ENCODE results near the gene RAE1.

Gene RAE1

DNA sequence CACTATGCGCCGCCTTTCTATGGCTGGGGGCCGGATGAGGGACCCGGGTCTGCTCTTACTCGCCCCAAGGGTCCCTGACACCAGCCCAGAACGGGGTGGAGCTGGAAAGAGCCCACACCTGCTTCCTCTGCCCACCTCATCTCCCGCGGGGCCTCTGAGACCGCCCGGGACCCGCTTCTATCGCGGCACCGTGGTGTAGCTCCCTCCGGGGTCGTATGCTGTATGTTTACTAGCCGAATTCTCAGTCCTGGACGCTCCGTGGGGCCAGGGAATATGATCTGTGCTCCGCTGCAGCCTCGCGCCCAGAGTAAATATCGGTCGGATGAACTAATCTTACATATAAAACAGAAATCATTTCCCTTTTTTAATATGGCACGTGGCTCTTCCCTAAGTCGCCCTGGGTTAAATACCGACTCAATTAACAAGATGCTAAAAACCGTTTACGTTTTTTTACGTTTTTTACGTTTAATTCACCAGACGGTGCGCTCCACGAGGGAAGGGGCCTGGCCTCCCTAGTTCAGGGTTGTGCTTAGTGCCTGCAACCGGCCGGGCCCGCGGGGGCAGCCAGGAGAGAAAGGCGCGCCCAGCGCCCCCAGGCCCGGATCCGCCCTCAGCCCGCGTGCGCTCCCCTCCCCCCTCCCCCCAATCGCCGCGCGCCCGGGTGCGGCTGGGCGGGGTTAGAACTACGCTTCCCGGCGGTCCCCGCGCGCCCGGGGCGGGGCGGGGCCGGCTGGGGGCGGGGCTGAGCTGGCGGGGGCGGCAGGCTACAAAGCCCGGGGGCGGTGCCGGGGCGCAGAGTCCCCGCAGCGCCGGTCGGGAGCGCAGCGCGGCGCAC is 39.8 kb downstream of the RAE1 start, which contains the start of gene RBM38:
TSS of gene RBM38 (plus strand) at position 793 of the 835 bp plus-strand sequence. CDS start 186 bp downstream, outside the sequence.
- DNase-seq, result peak; percentile 5

- DNase-seq, result no peak
Observed at GRCh38 chr20:57391439-57392301, 40.6 kb downstream of the RAE1 start.

DNA sequence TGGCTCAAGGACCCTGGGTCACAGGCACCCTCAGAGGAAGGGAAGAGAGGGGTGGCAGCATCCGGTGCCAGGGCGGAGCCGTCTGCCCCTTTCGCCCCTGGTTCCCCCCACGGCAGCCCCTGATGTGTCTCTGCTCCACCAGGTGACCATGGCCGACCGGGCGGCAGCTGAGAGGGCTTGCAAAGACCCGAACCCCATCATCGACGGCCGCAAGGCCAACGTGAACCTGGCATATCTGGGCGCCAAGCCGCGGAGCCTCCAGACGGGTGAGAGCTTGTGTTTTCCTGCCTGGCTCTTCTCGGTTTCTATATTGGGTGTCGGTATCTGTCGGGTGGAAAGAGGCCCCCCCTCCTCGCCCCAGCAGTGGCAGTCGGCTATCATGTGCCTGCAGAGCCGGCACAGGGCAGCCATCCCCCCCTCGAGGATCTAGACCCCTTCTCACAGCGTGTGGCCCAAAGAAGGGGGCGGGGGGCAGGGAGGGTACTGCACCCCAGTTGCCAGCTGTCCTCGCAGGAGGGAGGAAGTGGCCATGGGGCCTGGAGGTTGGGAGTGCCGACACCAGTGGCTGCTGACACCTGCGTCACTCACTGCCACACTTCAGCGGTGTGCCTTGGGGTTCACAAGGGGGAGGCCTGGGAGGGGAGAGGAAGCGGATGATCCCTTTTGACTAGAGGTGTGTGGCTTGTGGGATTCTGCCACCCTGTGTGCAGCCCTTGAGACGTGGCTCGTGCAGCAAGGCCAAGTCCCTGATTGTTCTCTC is 41.6 kb downstream of the RAE1 start:
- DNase-seq, result no peak

GRCh38 chr20:57393321-57394120 is 42.5 kb downstream of the RAE1 start:
- no peak for DNase-seq

- DNase-seq, result no peak
Observed at GRCh38 chr20:57394121-57395082, 43.3 kb downstream of the RAE1 start.

DNA sequence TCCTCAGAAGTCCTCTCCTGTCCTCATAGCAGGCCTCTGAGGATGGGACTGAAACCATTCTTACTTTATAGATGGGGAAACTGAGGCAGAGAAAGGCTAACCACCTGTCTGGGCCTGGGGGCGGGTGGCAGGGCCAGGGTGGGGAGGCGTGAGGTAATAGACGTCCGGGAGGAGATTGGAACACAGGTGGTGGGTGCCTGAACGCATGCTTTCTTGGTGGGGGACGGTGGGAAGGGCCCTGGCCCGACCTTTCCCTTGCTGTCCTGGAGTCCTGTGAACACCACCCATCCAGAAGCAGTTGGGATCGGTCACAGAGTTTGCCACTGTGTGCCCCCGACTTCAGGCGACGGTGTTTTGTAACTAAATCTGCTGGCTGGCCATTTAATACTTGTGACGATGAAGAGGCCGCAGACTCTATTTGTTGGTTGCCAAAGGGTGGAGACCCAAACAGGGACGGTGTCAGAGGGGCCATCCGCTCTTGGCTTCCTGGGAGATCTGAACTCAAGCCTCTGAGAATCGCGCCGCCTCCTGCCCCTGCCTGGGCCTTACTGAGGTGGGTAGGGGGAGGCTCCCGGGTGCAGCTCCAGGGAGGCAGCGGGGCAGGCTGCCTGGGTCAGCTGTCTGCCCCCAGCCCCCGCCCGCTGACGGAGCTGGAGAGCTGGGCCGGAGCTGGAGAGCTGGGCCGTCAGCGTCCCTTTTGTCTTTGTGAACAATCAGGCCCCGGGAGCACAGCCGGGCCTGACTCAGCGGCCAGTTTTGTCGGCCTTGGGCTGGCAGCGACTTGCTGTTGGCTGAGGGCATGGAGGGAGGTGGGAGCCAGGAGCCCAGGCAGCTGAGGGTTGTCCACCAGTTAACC is 44.3 kb downstream of the RAE1 start:
- DNase-seq, result peak; percentile 33

- DNase-seq, result no peak
Observed at GRCh38 chr20:57396212-57396983, 45.3 kb downstream of the RAE1 start.

DNA sequence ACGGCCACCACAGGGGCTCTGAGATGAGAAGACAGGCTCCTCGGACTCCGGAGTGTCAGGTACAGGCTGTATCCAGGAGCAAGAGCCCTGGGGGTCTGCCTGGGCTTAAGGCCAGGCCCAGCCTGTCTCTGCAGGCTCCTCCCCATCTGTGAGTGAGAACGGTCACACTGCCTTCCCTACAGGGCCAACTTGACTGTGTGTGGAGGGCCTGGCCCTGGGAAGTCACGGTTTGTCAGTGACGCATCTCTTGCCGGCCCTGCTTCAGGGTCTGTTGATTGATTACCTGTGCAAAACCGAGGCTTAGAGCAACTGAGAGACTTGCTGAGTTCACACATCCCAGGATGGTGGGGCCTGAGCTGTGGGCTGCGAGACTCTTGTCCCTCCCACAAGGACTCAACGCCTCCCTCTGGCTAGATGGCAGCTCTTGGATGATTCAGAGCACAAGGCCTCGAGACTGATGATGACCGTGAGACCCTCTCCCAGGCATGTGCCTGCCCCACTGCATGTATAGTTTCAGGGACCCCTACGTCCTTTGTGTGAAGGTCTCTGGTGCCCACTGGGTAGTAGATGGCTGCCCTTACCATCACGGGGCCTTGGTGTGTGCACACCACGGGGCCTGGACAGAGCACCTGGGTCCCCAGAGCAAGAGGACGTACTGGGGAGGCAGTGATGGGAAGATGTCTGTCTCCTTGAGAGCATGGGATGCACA is 46.1 kb downstream of the RAE1 start:
- DNase-seq, result no peak

- no peak for DNase-seq
Observed at GRCh38 chr20:57397693-57398108, 46.6 kb downstream of the RAE1 start.

- DNase-seq, result no peak
Observed at GRCh38 chr20:57398231-57398821, 47.3 kb downstream of the RAE1 start.

- peak; percentile 19 for DNase-seq
Observed at GRCh38 chr20:57398901-57399535, 48.0 kb downstream of the RAE1 start.

GRCh38 chr20:57399587-57400155 is 48.6 kb downstream of the RAE1 start:
- DNase-seq, result peak; percentile 48

DNA sequence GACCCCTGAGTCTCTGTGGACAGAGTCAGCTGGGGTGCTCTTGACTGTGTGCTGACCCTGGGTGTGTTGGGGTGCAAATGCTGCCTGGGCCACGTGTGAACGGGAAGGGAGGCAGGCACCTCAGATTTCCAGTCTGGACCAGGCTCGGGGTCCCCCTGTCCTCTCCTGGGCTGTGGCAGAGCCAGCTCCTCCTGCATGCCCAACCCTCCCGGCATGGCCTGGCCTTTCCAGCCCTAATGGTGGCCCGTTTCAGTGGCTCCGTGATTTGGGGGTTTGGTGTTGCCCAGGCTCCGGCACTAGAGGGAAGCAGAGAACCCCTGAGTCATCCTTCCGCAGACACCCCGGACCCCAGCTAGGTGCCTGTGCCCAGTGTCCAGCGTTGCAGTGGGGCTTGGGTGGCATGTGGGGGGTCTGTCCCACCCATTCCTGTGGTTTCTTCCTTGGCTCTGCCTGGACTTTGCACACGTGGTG is 49.2 kb downstream of the RAE1 start:
- no peak for DNase-seq

GRCh38 chr20:57400821-57401564 is 49.9 kb downstream of the RAE1 start:
- DNase-seq, result no peak

- DNase-seq, result no peak
Observed at GRCh38 chr20:57401565-57401918, 50.5 kb downstream of the RAE1 start.
